NK-92 (cell line): ENCODE results near the gene TAF4.

Source experiments
- DNase-seq: peaks from one replicate; lab custom pipeline; 2025; ENCODE audit not compliant: unreplicated experiment; lab: John Stamatoyannopoulos, UW

TAF4 gene

DNA sequence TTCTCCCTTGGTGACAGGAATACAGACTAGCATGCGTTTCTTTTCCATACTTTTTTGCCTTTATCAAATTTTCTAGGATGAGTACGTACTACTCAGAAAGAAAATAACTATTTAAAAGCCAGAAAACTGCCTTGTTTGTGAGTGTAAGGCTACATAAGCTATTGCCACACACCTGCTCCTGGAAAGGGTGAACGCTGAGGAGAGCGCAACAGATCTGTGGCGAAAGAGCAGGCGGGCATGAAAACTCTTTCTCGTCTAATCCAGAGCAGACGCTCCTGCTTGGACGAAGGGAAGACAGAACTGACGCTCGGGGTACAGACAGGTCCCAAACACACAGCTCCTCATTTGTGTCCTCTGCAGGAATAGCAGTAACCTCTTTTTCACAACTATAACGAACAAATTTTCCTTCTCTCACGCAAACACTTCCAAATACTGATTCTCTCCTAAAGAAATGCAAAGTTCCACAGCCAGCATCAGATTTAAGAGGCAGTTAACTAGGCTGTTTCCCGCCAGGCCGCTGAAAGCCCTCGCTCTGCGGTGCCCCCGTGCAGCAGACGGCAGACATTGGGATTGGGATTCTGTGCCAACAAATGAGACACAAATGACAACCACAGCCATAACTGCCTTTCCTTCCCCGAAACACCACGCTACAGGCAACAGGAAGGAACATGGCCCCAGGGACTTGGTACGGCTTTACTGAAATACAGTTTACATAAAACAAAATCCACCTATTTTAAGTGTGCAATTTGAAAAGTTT, 20.0 kb downstream of the TAF4 start:
- no peak for DNase-seq

DNA sequence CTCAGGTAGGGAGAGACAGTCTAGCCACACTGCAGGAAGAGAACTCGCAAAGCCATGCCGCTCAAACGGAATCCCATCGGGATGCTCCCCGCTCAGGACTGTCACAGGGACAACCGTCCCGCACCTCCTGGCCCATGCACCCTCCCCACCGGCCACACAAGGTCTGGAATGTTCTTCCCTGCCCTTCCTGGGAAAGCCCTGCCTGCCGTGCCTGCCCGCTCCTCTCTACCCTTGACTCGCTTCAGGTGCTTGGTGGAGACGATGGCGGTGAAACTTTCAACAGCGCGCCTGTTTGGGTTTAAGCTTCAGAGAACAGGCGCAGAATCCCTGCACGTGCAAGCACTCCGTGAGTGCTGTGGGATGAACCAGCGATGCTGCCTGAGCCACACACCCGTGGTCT, 20.6 kb downstream of the TAF4 start:
- DNase-seq: no peak

DNA sequence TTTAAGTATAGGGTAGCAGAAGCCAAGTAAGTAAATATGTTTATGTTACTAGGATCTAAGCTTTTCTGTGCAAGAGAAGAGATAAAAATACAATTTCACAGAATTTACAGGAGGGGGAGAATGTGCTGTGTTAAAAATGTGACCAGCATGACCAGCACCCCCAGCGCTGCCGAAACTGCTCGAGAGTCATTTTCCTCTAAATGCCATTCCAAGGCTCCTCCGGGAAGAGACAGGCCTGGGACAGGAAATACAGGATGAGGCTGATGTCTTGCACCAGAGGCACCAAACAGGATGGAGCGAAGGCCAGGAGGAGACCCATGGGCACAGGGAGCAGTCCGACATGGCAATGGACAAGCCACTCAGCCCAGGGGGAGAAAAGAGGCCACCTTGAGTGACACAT, 21.1 kb downstream of the TAF4 start:
- no peak for DNase-seq

DNA sequence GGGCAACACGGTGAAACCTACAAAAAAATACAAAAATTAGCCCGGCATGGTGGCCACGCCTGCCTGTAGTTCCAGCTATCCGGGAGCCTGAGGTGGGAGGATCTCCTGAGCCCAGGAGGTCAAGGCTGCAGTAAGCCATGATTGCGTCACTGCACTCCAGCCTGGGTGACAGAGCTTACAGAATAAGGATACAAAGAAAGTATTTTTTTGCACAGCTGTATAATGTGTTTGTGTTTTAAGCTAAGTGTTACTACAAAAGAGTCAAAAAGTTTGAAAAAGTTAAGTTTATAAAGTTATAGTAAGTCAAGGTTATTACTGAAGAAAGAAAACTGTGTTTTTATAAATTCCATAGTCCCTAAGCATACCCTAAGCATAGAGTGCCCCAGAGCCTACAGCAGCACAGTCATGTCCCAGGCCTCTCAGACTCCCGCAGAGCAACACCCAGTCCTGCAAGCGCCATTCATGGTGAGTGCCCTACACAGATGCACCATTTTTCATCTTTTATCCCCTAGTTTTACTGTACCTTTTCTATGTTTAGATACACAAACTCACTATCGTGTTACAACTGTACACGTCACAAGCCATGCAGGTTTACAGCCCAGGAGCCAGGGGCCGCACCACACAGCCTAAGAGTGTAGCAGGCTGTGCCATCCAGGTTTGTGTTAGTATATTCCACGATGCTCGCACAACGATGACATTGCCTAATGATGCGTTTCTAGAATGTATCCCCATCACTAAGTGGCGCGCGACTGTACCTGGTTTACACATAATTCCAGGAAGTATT, 22.4 kb downstream of the TAF4 start:
- DNase-seq: no peak

DNA sequence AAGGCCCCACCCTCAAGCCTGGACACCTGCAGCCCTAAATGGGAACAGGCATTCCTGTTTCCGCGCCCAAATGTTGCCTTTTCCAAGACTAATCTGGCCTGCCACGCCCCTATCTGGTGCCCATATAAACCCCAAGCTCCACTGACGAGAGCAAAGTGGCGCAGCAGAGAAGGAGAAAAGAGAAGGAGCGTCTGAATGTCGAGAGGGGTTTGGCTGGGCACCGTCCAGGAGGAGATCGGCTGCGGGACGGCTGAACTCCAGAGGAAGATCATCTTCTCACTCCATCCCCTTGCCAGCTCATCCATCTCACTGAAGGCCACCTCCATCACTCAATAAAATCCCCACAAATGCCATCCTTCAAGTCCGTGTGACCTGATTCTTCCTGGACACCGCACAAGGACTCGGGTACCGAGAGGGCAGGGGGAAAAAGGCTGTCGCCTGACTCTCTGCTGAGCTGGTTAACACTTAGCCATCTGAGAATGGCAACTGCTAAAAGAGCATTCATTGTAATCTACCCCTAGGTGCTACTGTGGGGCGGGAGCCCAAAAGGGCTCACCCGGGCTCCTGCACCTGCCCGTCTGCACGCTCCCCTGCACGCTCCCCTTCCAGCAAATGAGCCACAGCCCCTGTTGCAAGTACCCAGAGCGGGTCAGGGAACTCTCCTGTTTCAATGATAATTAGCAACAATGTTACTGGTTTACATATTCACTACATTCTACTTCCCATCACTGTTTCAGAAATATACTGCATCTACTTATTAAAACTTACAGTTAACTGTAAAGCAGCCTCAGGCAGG, 23.5 kb downstream of the TAF4 start:
- no peak for DNase-seq

DNA sequence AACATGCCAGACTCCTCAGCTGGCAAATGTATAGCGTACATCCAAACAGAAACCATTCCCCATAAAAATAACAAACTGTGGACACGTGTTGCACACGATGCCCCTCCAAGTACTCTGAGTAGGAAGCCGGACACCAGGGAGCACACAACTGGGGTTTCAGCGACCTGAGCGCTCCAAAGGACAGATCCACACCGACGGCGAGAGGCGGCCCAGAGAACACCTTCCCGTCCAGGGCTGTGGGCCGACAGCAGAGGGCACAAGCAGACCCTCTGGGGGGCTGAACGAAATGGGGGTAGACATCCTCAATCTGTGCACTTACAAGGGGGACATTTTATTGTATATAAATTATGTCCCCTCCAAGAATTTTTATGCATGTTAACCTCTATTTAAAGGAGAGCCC, 24.7 kb downstream of the TAF4 start:
- no peak for DNase-seq

DNA sequence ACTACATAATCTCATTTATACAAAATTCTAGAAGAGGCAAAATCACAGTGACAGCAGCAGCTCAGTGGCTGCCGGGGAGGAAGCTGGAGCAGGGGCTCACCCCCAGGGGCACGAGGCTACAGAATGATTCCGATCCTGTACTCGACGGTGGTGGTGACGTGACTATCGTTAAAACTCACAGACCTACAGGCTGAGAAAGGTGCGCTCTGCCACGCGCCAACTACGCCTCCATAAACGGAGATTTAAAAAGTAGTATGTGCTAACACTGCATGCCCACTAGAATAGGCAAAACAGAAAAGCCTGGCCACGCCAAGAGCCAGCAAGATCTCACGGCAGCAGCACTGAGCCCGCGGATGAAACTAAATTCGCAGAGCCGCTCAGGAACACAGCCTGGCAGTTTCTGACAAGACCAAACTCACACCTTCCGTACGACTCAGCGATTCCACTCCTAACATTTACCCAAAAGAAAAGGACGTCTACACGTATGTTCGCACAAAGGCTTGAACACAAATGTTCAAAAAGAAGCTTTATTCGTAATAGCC, 25.2 kb downstream of the TAF4 start:
- DNase-seq: no peak

DNA sequence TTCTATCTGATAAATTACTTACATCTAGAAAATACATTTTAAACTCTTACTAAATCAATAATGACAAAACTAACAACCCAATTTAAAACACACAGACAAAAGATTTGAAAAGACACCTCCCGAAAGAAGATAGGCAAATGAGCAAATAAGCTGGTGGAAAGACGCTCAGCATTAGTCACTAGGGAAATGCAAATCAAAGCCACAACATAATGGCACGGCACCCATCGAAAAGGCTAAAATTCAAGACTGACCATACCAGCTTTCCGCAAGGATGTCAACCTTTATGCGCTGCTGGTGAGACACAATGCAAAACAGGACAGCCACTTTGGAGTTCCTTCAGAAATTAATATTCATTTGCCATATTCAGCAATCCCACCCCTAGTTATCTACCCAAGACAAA, 25.9 kb downstream of the TAF4 start:
- no peak for DNase-seq

DNA sequence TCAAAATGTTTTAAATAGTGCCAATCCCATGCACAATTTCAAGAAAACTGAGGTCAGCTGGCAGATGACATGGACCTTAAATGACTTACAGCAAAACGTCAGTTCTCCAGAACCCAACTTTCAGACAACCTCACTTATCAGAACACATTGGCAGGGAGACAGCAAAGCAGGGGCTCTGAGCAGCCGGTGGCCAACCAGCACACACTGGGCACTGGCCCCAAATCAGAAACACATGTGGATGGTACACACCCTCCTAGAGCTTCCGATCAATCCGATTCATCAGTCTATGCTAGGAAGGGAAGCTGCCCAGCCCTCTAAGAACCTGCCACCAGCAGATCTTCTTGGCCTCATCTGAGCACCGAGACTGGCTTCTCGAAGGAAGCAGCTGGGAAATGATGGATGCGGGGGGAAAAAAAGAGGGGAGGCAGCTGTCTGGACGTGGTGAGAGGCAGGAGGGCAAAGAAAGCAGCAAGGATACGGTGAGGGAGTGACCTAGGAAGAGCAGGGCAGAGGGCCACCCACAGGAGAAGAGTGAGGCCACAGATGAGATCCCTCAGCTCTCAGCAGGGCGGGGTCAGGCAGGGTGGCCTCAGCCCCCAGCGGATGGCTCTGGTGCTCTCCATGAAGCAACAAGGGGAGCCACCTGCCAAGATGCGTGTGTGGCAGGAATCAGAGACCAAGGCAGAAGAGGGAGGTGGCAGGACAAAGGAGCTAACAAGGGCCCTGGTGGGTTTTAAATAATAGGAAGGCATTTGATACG, 32.9 kb downstream of the TAF4 start:
- DNase-seq: no peak

DNA sequence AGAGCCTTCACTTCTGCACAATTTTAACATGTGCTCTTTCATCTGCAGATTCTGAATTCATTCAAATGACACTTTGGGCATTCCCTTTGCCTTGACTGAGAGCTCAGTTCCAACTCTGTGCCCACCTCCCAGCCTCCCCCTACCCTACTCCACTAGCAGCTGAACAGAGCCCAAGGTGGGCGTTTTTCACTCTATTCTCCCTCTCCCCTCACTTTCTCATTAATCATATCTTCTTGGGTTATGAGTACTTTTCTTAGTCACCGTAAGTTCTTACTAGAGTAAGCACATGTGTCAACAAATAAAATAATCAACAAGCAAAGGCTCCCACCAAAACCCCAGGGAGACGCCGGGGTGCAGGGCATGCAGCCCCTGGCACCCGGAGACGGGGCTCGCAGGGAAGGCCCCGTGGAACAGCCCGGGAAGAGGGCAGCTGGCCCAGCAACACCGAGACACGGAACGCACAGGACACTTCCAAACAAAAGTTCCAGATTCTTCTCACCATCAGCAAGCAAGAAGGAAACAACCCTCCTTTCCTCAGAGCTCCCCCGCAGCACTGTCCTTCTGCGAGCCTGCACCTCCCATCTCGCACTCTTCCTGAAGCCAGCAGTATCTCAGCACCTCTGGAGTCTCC, 34.1 kb downstream of the TAF4 start:
- no peak for DNase-seq

DNA sequence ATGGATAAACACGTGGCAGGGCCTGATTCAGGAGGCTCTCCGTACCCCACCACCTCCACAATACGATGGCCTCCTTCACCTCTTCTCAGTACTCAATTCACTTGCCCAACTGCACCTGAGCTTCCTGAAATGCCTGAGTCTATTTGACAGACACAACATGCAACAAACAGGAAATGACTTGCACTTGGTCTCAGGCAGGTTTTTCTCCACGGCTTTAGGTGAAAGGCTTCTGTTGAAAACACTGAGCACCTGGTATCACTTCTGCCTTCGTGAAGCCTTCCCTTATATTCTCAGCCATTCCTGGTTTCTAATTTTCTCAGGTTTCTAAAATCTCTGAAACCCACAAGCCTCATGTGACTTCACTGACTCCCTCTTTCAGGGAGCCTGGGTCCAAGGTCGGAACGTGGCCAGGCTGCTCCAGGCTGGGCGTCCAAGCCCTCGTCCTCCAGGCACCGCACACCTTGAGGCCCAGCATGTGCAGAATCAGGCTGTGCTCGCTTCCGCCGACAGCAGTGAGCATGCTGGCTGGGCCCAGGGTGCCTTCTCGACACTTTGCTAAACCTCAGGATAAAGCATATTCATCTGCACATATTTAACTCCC, 34.7 kb downstream of the TAF4 start:
- no peak for DNase-seq

DNA sequence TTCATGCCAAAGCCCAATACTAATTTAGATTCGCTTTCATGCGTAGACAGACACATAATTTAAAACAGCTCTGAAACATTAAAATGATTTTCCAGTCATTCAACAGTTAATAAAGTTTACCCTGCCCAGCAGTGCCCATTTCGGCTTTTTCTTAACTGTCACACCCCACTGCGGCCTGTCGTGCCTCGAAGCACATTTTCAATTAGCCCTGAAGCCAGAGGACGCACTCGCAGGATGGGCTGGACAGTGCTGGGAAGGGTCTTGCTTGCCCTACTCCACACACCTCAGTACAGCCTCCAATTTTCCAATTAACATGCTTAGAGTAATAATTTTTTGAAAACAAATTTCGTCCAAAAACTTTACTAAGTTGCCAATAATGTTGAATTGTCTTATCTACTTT, 35.3 kb downstream of the TAF4 start:
- DNase-seq: no peak

DNA sequence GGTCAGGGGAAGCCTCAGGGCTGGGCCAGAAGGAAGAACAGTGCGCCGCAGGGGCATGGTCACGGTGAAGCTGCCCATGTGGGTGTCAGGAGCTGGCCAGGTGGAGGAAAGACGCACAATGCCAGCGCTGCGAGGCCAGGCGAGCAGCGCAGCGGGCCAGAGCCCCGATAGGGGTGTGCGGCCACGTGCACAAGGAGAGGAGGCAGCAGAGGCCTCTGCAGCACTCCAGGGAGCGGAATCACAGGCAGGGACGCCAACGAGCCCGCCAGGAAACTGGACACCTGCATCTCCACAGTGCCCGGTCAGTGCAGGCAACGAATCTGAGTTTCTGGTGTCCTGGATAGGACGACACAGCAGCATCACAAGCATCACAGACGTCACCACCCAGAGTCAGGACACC, 35.7 kb downstream of the TAF4 start:
- DNase-seq: no peak

DNA sequence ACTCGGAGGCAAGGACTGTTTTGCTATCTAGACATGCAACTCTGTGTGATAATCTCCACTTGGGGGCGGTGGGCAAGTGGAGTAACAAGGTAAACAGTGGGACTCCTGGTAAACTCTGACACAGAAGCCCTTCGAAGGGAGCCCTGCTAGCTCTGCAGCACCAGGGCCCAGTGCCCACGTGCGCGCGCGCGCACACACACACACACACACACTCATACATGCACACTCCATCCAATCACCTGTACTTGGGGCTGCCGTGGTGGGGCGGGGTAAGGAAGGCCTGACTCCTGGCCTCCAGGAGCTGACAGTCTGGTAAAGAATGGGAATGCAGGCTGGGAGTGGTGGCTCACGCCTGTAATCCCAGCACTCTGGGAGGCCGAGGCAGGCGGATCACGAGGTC, 36.4 kb downstream of the TAF4 start:
- DNase-seq: no peak

DNA sequence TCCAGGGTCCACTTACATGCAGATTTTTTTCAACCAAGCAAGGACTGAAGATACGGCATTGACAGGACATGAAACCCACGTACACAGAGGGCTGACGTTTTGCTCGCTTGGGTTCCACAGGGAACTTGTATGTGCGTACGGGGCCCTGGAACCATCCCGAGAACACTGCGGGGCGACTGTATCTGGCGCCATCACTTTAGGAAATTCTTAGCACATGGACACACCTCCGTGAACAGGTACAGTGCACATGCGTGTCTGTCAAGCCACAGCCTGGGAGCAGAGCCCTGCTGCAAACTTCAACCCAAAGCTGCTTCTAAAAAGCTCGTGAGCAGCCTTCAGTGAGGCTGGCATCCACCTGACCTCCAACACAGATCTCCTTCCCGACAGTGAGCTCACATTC, 37.3 kb downstream of the TAF4 start:
- no peak for DNase-seq

DNA sequence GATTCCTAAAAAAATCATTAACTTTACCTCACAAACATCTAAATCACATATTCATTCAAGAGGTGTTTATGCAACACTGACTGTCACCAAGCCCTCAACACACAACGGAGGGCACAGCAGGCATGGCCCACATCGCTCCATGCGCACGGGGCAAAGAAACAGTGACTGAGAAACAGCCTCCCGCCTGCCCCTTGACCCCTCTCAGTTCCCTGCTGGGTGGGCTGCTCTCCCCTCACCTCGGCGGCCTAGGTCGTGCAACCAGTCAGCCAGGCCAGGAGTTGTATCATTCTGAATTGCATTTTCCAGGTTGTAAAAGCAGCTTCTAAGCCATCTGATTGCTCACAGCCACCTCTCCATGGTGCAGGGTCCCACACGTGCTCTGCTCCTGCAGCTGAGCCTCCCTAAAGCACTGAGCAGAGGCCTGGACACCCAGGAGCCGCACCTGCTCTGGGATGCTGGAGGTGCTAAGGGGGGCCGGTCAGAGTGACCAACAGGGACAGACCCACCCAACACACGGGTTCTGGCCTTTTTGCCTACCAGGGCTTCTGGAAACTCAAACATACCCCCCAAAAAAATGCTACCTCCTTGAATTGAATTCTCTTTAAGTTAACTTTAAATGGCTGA, 37.9 kb downstream of the TAF4 start:
- DNase-seq: no peak

DNA sequence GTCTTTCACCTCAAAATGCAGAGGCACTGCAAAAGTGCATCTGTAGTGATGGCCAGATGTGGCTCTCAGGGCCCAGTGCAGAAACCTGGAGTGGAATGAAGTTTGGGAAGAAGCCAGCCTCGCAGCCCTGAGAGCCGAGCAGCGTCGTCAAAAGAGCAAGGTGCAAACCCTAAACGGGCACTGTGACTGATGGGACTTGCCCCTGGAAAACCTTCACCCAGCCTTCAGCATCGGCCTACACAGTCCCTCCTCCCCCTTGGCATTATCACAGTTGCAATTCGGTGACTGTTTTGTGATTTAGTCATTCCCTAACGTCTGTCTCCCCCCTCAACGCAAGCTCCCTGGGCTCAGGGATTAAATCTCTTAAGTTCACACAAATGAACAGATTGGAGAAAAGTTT, 38.6 kb downstream of the TAF4 start:
- no peak for DNase-seq

DNA sequence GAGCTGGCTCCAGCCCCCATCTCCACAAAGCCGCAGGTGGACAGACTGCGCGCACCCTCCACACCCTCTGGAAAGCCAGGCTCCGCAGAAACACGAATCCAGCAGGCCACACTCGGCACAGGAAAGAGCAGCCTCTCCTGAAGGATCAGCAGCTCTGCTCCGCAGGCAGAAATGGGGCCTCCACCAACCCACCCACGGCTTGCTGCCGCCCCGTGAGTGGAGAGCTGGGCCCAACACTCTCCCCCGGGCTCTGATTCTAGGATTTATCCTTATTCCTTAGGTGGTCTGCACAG, 39.2 kb downstream of the TAF4 start:
- DNase-seq: no peak

DNA sequence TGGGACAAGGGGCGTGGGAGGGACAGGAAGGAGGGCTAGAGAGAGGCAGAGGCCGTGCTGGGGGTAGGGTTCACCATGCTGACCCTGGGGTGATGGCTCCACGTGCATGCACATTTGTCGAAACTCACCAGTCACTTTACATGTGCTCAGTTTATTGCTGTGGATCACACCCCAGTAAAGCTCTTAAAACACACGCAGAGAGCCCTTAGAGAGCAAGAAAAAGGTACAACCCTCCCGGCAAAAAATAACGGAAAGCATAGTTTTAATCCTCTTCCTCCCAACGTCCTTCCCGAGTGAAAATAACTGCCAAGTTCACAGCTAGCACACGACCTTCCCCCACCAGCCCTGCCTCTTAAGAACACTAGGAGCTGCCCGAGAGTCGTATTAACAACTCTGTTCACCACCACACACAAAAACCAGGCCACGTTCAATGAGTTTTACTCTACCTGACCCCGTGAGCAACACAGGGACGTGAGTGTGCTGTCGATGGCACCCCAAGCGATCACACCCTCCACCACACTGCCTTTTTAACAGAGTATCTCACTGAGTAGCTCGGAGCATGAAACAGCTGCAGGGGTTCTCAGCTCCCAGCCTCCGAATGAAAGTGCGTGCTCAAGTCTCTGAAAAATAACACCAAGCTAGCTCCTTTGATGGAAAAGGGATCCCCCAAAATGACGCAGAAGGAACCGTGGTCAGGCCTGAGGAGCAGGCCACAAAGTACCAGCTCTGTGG, 39.7 kb downstream of the TAF4 start:
- DNase-seq: no peak
